Central memory CD8-positive, alpha-beta T cell (primary cell): ENCODE measurements around the gene CEBPG.

Experiments used
- ATAC-seq: fragments of 150-1000 bp; cut with Tn5 transposase; replicated peaks from 2 replicates; pipeline ENCODE4 v1.10.0; 2022; ENCODE audit warnings: mild to moderate bottlenecking, moderate FRiP score, moderate number of reproducible peaks; ENCODE audit not compliant: poor library complexity, severe bottlenecking; ENCODE audit errors: extremely low read depth
- DNase-seq, 2 donors: peaks; one replicate each; pipeline ENCODE4 v3.0.0; 2021; ENCODE audit warnings: low spot score in 2 of 2
- H3K27ac Mint-ChIP-seq: one replicate; pipeline ENCODE4 v1.8.0; 2022; ENCODE audit warnings: low read depth, mild to moderate bottlenecking, moderate library complexity, mixed read lengths
- H3K27me3 Mint-ChIP-seq: one replicate; pipeline ENCODE4 v1.8.0; 2022; ENCODE audit warnings: mixed read lengths
- H3K36me3 Mint-ChIP-seq: one replicate; pipeline ENCODE4 v1.8.0; 2022; ENCODE audit warnings: mild to moderate bottlenecking, moderate library complexity, mixed read lengths; ENCODE audit not compliant: insufficient read depth
- H3K4me1 Mint-ChIP-seq: one replicate; pipeline ENCODE4 v1.8.0; 2022; ENCODE audit warnings: mixed read lengths
- H3K4me3 Mint-ChIP-seq: one replicate; pipeline ENCODE4 v1.8.0; 2022; ENCODE audit warnings: mild to moderate bottlenecking, moderate library complexity, mixed read lengths
- H3K9me3 Mint-ChIP-seq: one replicate; pipeline ENCODE4 v1.8.0; 2022; ENCODE audit warnings: mixed read lengths

Gene CEBPG

DNA sequence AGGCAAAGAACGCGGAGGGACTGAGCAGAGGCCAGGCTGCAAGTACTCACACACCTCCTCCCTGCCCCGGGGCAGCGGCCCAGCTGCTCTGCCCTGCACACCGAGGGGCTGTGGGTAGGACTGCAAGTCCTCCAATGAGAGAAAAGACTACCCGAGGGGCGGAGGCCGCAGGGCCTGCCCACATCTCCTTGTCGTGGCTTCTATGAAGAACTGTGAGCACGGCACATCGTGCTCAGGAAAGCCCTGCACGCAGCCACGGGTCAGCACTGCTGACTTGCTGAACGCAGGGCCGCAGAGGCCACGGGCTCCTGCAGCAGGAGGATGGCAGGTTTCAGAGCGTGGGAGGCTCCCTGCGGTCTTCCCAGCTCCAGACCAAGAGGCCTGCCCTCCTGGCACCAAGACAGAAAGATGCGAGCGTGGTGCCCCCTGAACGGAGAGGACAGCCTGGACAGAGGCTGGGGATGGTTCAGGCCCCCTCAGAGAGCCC lies 37.4 kb downstream of the CEBPG start:
- H3K36me3 Mint-ChIP-seq = peaks cover 2% of the 10 kb centered on the region
- ATAC-seq (no peak), DNase-seq (no peak)
- H3K9me3 Mint-ChIP-seq = no peaks in the 10 kb centered on the region
- no peaks in the 10 kb centered on the region for H3K4me1 Mint-ChIP-seq
- H3K27me3 Mint-ChIP-seq = no peaks in the 10 kb centered on the region
- no peak overlapping the region for H3K4me3 Mint-ChIP-seq
- H3K27ac Mint-ChIP-seq = no peak overlapping the region

- Mint-ChIP-seq H3K27ac (no peak overlapping the region), H3K9me3 (no peaks in the 10 kb centered on the region)
- ATAC-seq = no peak
These were observed 38.2 kb downstream of the CEBPG start for GRCh38 chr19:33411621-33412180.

DNA sequence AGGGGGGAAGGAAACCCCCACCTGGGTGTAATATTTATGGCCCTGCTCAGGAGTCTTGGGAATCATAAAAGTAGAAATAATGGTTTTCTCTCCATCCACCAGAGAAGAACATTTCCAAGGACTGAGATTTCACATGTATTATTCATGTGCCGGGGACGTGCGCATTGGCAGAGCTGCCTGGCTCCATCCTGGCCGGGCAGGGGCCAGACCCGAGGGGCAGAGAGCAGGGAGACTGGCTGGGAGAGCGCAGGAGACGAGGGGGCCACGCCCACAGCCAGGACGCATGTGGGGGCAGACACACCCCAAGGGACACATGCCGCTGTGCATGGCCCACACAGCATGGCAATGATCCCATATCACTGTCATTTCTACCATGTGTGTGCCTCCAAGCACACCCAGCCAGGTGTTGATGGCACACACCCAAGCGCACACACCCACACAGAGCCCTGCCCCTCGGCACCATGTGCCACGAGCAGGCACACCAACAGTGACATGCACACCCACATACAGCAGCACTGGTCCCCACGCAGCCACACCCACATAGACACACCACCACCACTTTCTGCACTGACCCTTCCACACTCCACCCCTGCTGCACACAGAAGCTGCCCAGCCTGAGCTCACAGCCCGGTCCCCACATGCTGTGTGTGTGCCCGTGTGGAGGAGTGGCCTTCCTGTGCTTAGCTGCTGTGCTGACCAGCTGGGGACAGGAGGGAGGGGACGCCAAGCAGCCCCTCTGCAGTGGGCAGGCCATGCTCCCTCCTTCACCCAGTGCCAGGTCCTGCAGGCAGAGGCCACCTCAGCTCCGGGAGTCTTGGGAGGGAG lies 39.3 kb downstream of the CEBPG start:
- Mint-ChIP-seq H3K9me3 (no peaks in the 10 kb centered on the region), H3K27ac (no peak overlapping the region), H3K36me3 (peaks cover 2% of the 10 kb centered on the region), H3K27me3 (no peaks in the 10 kb centered on the region), H3K4me3 (no peak overlapping the region), H3K4me1 (peaks cover 7% of the 10 kb centered on the region)
- DNase-seq (no peak), ATAC-seq (no peak)

More at GRCh38 chr19:33411621-33412180, 38.2 kb downstream of the CEBPG start:
- H3K4me1 Mint-ChIP-seq = peaks cover 5% of the 10 kb centered on the region
- H3K27me3 Mint-ChIP-seq = no peaks in the 10 kb centered on the region
- H3K36me3 Mint-ChIP-seq = peaks cover 2% of the 10 kb centered on the region
- DNase-seq = no peak
- no peak overlapping the region for H3K4me3 Mint-ChIP-seq

DNA sequence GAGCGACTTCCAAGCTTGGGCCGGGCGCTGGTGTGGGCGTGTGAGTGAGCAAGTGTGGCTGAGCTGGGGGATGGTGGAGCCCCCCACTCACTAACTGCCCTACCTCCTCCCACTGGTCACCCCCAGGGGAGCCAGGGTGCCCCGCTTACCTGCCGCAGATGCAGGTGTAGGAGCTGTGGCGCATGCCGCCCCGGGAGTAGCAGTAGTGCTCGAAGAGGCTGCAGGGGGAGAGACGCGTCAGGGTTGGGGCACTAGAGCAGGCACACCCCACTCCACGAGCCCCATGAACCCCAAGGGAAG lies 39.9 kb downstream of the CEBPG start:
- no peaks in the 10 kb centered on the region for H3K9me3 Mint-ChIP-seq
- no peak for DNase-seq

DNA sequence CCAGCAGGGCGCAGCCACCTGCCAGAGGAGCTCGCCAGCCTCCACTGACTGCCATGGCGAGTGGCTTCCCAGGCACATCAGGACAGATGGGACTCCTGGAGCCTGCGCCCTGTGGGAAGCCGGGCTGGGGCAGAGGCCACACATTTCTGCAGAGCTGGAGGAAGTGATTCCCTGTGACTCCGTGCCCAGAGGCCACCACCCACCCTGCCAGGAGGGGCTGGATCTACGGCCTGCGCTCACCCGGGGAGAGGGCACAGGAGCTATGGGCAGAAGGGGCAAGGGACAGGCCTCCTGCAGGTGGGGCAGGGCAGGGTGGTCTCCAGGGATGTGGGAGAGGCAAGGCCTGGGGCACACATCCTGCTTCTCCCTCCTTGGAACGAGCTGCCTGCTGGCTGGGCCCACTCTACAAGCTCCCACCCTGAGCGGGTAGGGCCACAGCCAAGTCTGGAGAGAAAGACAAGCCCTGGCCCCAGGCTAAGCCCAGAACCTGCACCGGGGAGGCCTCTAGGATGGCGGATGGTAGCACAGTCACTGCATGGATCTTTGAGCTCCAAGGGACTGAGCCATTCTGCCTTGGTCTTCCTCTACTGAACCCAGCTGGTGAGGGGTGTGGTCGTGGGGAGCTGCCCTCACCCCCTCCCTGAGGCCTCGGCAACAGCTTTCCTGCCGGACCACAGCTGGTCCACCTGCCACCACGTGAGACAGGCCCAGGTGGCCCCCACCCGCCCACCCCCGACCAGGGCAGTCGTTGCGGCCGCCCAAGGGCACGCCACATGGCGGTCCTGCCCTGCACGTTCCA lies 40.6 kb downstream of the CEBPG start:
- H3K36me3 Mint-ChIP-seq = no peaks in the 10 kb centered on the region
- no peak for ATAC-seq
- peaks cover 7% of the 10 kb centered on the region for H3K4me1 Mint-ChIP-seq
- H3K9me3 Mint-ChIP-seq = no peaks in the 10 kb centered on the region
- H3K4me3 Mint-ChIP-seq = no peak overlapping the region
- DNase-seq = no peak
- H3K27ac Mint-ChIP-seq = no peak overlapping the region
- no peaks in the 10 kb centered on the region for H3K27me3 Mint-ChIP-seq

More for the DNA sequence above, 39.9 kb downstream of the CEBPG start:
- H3K36me3 Mint-ChIP-seq = no peaks in the 10 kb centered on the region
- ATAC-seq = no peak
- H3K27me3 Mint-ChIP-seq = no peaks in the 10 kb centered on the region
- H3K4me3 Mint-ChIP-seq = no peak overlapping the region
- no peak overlapping the region for H3K27ac Mint-ChIP-seq
- peaks cover 7% of the 10 kb centered on the region for H3K4me1 Mint-ChIP-seq

GRCh38 chr19:33414667-33415605 lies 41.4 kb downstream of the CEBPG start:
- Mint-ChIP-seq H3K27ac (no peak overlapping the region), H3K4me3 (no peak overlapping the region), H3K36me3 (no peaks in the 10 kb centered on the region), H3K9me3 (no peaks in the 10 kb centered on the region), H3K27me3 (no peaks in the 10 kb centered on the region), H3K4me1 (peaks cover 7% of the 10 kb centered on the region)
- ATAC-seq = no peak
- no peak for DNase-seq

GRCh38 chr19:33416307-33417215 lies 43.1 kb downstream of the CEBPG start:
- ATAC-seq (no peak), DNase-seq (peak; percentile 33 to 47)
- Mint-ChIP-seq H3K4me1 (peaks cover 7% of the 10 kb centered on the region), H3K36me3 (no peaks in the 10 kb centered on the region), H3K4me3 (no peak overlapping the region), H3K27ac (no peak overlapping the region), H3K27me3 (no peaks in the 10 kb centered on the region), H3K9me3 (no peaks in the 10 kb centered on the region)

- H3K36me3 Mint-ChIP-seq = no peaks in the 10 kb centered on the region
- ATAC-seq = no peak
- H3K27me3 Mint-ChIP-seq = no peaks in the 10 kb centered on the region
- no peak for DNase-seq
- no peak overlapping the region for H3K4me3 Mint-ChIP-seq
- H3K4me1 Mint-ChIP-seq = peaks cover 7% of the 10 kb centered on the region
- no peaks in the 10 kb centered on the region for H3K9me3 Mint-ChIP-seq
- no peak overlapping the region for H3K27ac Mint-ChIP-seq
These were observed 44.2 kb downstream of the CEBPG start for GRCh38 chr19:33417751-33418150.

DNA sequence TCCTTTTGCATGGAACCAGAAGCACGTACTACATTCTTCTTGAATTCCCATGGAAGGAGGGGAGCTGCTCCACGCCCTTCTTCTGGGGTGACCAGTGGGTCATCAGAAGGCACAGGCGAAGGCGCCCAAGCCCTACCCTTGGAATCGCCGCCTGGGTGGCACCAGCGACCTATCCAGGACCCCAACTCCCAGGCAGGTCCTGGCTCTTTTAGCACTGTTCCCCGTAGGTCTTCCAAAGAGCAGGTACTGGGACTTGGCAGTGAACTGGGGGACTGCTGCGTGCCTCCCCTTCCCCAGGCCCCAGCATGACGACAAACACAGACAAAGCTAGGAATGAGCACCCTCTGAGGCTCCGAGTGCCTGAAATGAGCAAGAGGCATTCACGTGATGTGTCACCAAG lies 45.0 kb downstream of the CEBPG start:
- Mint-ChIP-seq H3K9me3 (no peaks in the 10 kb centered on the region), H3K4me1 (peaks cover 7% of the 10 kb centered on the region), H3K36me3 (no peaks in the 10 kb centered on the region), H3K27me3 (no peaks in the 10 kb centered on the region), H3K27ac (no peak overlapping the region), H3K4me3 (no peak overlapping the region)
- DNase-seq = no peak
- no peak for ATAC-seq

- no peak for ATAC-seq
- no peak for DNase-seq
- Mint-ChIP-seq H3K9me3 (no peaks in the 10 kb centered on the region), H3K27me3 (no peaks in the 10 kb centered on the region), H3K4me3 (no peak overlapping the region), H3K4me1 (peaks cover 7% of the 10 kb centered on the region), H3K36me3 (no peaks in the 10 kb centered on the region), H3K27ac (no peak overlapping the region)
These were observed 45.6 kb downstream of the CEBPG start for GRCh38 chr19:33418871-33419787.

DNA sequence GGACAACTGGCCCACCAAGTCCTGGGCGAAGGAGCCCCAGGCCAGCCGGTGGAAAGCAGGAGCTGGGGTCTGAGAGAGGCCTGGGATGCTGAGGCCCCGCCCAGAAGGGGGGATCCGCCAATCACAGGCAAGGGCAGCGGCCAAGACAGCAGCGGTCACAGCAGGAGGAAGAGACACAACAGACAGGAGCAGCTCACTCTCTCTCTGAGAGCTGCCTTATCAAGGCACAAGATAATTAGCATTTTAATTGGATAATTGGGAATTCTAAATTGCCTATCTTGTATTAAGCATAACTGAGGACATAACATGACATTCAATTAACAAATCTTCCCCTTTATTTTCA lies 46.2 kb downstream of the CEBPG start:
- no peak for ATAC-seq
- Mint-ChIP-seq H3K27ac (no peak overlapping the region), H3K36me3 (no peaks in the 10 kb centered on the region), H3K27me3 (no peaks in the 10 kb centered on the region), H3K4me3 (no peak overlapping the region), H3K4me1 (peaks cover 7% of the 10 kb centered on the region), H3K9me3 (no peaks in the 10 kb centered on the region)
- no peak for DNase-seq
